Adrenal gland (tissue), 5 donors: ENCODE results near the gene SUFU.

ENCODE experiments used
- CTCF ChIP-seq, 6 experiments: fragments of 450-650 bp in 4 of 6; fragments of 200-600 bp in 2 of 6; sonication (generic) in 1 of 6; IDR thresholded peaks; 1 replicate in 5 of 6; 2 replicates in 1 of 6; pipeline versions ENCODE4 v1.5.1 to v1.8.0; 2016 to 2021; ENCODE audit warnings: antibody characterized with exemption in 6 of 6, mild to moderate bottlenecking in 2 of 6, moderate library complexity in 1 of 6
- POLR2A ChIP-seq, 2 donors: fragments of 450-650 bp; IDR thresholded peaks; one replicate each; pipeline ENCODE4 v1.6.1; 2017; ENCODE audit warnings: antibody characterized with exemption in 2 of 2, mild to moderate bottlenecking in 2 of 2, moderate library complexity in 1 of 2
- donor health status: DM: no; HTN: no; CAD: no.

- TF ChIP-seq POLR2A (IDR thresholded peaks at IDR 0.05) = no peak
- TF ChIP-seq CTCF (IDR thresholded peaks at IDR 0.05) = no peak
Observed at GRCh38 chr10:102463983-102464382, 39.8 kb upstream of the SUFU start.
